ENCODE data around the gene FRRS1. TPM values are rescaled to one million over a fixed set of nuclear protein-coding genes. Genes with fewer than 3 reads are reported as not detected.

Gene FRRS1
- total RNA-seq, 4 donors from 2014 or later = 23.1 to 40.7 (median 27.8) TPM

DNA sequence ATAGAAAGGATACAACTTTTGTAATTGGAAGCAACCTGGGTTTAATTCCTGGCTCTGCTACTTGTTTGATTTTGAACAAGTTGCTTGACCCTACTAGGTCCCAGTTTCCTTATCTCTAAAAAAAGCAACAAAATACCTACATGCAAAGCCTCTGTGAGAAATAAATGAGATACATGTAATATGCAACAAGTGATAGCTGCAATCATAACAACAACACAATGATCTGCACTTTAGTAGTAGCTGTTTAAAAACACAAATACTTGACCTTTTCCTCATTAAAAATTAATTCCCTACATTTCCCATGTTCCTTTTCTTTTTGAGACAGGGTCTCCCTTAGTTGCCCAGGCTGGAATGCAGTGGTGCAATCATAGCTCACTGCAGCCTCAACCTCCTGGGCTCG lies 40.0 kb downstream of the FRRS1 start:
- TF ChIP-seq, protein P1, sequence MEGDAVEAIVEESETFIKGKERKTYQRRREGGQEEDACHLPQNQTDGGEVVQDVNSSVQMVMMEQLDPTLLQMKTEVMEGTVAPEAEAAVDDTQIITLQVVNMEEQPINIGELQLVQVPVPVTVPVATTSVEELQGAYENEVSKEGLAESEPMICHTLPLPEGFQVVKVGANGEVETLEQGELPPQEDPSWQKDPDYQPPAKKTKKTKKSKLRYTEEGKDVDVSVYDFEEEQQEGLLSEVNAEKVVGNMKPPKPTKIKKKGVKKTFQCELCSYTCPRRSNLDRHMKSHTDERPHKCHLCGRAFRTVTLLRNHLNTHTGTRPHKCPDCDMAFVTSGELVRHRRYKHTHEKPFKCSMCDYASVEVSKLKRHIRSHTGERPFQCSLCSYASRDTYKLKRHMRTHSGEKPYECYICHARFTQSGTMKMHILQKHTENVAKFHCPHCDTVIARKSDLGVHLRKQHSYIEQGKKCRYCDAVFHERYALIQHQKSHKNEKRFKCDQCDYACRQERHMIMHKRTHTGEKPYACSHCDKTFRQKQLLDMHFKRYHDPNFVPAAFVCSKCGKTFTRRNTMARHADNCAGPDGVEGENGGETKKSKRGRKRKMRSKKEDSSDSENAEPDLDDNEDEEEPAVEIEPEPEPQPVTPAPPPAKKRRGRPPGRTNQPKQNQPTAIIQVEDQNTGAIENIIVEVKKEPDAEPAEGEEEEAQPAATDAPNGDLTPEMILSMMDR (IDR thresholded peaks at IDR 0.05) = no peak
- TF ChIP-seq POLR2A (IDR thresholded peaks at IDR 0.05) = no peak
- intact Hi-C loops (cut with DNase I) = no loop called here
- Histone ChIP-seq H3K27me3 (no peaks in the 10 kb centered on the region), H3K4me3 (no peak overlapping the region), H3K36me3 (peaks cover 0 to 70% (median 0%) of the 10 kb centered on the region in 3 donors), H3K4me1 (no peaks in the 10 kb centered on the region), H3K27ac (no peak overlapping the region), H3K9me3 (no peaks in the 10 kb centered on the region)
- 79 to 80% methylated on average over 1 of the region's 1 CpG for WGBS, 2 donors
- no peak for DNase-seq

DNA sequence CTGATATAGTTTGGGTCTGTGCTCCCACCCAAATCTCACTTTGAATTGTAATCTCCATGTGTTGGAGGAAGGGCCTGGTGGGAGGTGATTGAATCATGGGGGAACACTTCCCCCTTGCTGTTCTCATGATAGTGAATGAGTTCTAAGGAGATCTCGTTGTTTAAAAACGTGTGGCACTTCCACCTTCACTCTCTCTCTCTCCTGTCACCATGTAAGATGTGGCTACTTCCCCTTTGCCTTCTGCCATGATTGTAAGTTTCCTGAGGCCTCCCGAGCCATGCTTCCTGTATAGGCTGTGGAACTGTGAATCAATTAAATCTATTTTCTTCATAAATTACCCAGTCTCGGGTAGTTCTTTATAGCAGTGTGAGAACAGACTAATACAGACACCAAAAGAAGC lies 40.4 kb downstream of the FRRS1 start:
- intact Hi-C loops (cut with DNase I) = no loop called here
- TF ChIP-seq POLR2A (IDR thresholded peaks at IDR 0.05) = no peak
- TF ChIP-seq, protein P1 (IDR thresholded peaks at IDR 0.05) = no peak

DNA sequence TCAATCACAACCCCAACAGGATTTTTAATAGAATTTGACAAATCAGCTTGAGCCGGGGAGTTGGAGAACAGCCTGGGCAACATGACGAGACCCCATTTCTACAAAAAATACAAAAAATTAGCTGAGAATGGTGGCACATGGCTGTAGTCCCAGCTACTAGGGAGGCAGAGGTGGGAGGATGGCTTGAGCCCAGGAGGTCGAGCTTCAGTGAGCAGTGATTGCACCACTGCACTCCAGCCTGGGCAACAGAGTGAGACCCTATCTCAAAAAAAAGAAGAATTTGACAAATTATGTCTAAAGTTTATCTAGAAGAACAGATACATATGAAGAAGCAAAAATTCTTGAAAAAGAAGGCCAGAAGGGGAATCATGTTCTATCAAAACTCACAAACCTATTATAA lies 43.2 kb downstream of the FRRS1 start:
- no peak overlapping the region for H3K27ac ChIP-seq
- peaks cover 0 to 78% (median 0%) of the 10 kb centered on the region in 3 donors for H3K36me3 ChIP-seq
- no peak overlapping the region for H3K4me3 ChIP-seq
- H3K27me3 ChIP-seq = no peaks in the 10 kb centered on the region
- 80 to 95% methylated on average over 3 of the region's 3 CpGs for WGBS, 2 donors
- H3K9me3 ChIP-seq = no peaks in the 10 kb centered on the region
- TF ChIP-seq POLR2A (IDR thresholded peaks at IDR 0.05) = no peak
- TF ChIP-seq, protein P1 (IDR thresholded peaks at IDR 0.05) = no peak
- DNase-seq = no peak
- H3K4me1 ChIP-seq = no peaks in the 10 kb centered on the region
- intact Hi-C loops (cut with DNase I) = no loop called here

More for the DNA sequence above, 40.4 kb downstream of the FRRS1 start:
- no peaks in the 10 kb centered on the region for H3K27me3 ChIP-seq
- no peak overlapping the region for H3K27ac ChIP-seq
- H3K9me3 ChIP-seq = no peaks in the 10 kb centered on the region
- no peak for DNase-seq
- no peak overlapping the region for H3K4me3 ChIP-seq
- 58 to 66% methylated on average over 4 of the region's 4 CpGs for WGBS, 2 donors
- peaks cover 0 to 74% (median 0%) of the 10 kb centered on the region in 3 donors for H3K36me3 ChIP-seq
- H3K4me1 ChIP-seq = no peaks in the 10 kb centered on the region

DNA sequence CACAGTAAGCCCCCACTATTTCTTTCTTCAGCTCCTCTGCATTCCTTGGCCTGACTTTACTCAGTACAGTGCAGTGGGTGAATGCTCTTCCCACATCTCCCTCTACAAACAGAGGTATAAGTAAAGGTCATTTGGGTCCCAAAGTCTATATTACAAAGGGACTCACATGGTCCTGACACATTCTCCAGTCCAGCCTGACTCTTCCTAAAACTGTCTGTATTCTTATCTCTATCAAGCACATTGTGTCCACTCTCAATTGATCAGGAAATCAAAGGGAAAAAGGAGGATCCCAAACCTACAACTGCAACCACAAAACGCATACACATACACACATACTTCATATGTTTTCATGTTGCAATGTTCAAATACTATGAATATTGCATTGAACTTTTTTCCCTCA lies 49.4 kb downstream of the FRRS1 start:
- intact Hi-C loops (cut with DNase I) = loop anchor here (10.0 kb wide), 1 partner anchor 542 kb away; no protein-coding TSS in a partner anchor
- no peaks in the 10 kb centered on the region for H3K4me1 ChIP-seq
- no peak overlapping the region for H3K27ac ChIP-seq
- TF ChIP-seq, protein P1 (IDR thresholded peaks at IDR 0.05) = no peak
- TF ChIP-seq POLR2A (IDR thresholded peaks at IDR 0.05) = no peak
- H3K4me3 ChIP-seq = no peak overlapping the region
- no peaks in the 10 kb centered on the region for H3K27me3 ChIP-seq
- H3K9me3 ChIP-seq = no peaks in the 10 kb centered on the region
- 95% methylated on average over 1 of the region's 1 CpG for WGBS, 2 donors
- H3K36me3 ChIP-seq = peaks cover 0 to 90% (median 4%) of the 10 kb centered on the region in 3 donors
- DNase-seq = no peak

DNA sequence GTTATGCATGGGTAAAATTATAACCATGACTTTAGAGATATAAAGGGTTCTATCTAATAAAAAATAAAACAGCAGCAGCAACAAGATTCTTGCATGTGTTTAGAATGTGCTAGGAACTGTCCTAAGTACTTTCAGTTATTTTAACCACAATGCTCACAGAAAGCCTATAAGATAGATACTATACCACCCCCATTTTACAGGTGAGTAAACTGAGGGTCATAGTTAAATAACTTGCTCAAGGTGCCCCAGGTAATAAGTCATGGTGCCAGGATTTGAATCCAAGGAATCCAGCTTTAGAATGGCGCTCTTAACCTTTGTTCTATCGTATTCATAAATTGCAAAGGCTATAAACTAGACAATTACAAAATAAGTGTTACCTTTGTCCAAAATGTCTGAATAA lies 53.4 kb downstream of the FRRS1 start:
- no peaks in the 10 kb centered on the region for H3K27me3 ChIP-seq
- H3K27ac ChIP-seq = no peak overlapping the region
- WGBS, 2 donors = 94 to 96% methylated on average over 2 of the region's 2 CpGs
- H3K4me3 ChIP-seq = no peak overlapping the region
- no peak for DNase-seq
- intact Hi-C loops (cut with DNase I) = loop anchor here (10.0 kb wide), 1 partner anchor 538 kb away; no protein-coding TSS in a partner anchor
- TF ChIP-seq, protein P1 (IDR thresholded peaks at IDR 0.05) = no peak
- TF ChIP-seq POLR2A (IDR thresholded peaks at IDR 0.05) = no peak
- no peaks in the 10 kb centered on the region for H3K9me3 ChIP-seq
- H3K4me1 ChIP-seq = no peaks in the 10 kb centered on the region
- H3K36me3 ChIP-seq = peaks cover 4 to 97% (median 15%) of the 10 kb centered on the region in 3 donors

All from esophagus squamous epithelium (tissue), 5 donors.